HG03520 (cell line): ENCODE results near the gene ZNF407.

Experiments
- ATAC-seq: cut with Tn5 transposase; IDR thresholded peaks from one replicate; pipeline ENCODE4 v1.9.1; 2021; ENCODE audit warnings: mild to moderate bottlenecking, moderate library complexity; ENCODE audit not compliant: unreplicated experiment

Gene ZNF407

DNA sequence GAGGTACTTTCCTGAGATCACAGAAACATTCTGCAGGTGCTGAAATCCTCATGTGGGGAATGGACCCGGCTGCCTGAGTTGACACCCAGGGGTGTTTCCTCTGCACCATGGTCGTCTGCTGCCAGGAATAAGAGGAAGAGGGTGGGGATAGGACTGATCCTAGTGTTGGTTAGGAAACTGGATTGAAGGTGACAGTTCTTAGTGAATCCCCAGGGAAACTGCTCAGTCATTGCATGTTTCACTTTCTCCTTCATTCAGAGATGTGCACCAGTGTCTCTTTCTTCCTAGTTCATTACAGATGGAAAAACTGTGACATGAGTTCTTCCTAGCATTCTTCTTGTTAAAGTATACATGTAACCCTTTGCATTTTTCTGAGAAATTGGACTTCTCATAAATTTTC, 317.0 kb downstream of the ZNF407 start:
- ATAC-seq = no peak

DNA sequence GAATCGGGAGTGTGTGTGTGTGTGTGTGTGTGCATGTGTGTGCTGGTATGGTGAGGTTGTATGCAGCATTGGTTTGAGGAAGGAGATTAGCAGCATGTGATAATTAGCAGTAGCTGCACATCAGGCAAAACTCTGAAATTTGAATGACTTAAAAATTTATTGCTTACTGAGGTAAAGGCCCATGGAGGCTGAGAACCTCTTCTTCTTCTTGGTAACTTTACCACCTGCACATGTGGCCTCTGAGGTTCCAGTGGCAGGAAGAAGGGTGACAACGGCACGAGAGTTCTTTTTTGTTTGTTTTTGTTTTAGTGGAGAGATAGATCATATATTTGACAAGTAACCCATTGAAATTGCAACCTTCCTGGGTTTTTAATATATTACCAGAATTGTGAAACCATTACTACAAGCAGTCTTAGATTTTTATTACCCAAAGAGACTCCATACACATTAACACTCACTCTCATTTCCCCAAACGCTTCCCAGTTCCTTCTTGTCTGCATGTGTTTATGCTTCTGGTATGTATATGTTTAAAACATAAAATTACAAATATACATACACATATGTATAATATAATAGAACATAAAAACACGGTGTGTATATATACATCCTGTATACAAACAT, 319.2 kb downstream of the ZNF407 start:
- no peak for ATAC-seq

DNA sequence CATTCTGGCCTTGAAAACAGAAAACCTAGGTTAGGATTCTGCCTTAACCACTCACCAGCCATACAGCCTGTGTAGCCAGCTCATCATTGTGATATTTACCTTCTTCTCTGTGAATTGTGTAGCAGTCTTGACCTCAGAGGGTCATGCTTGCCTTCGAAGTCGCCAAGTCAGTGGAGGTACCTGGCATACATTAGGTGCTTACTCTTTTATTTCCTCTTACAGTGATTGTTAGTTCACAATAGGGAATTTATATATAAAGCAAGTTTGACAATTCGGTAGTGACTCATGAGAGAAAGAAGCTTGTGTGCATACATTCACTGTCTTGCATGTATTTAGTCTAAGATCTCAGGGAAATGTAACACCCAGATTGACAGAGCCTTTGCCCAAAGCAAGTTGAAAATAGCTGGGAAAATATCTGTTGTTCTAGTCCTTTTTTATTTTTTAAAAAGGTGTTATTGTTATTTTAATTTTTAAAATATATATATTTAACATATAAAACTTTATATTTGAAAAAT, 320.7 kb downstream of the ZNF407 start:
- no peak for ATAC-seq

DNA sequence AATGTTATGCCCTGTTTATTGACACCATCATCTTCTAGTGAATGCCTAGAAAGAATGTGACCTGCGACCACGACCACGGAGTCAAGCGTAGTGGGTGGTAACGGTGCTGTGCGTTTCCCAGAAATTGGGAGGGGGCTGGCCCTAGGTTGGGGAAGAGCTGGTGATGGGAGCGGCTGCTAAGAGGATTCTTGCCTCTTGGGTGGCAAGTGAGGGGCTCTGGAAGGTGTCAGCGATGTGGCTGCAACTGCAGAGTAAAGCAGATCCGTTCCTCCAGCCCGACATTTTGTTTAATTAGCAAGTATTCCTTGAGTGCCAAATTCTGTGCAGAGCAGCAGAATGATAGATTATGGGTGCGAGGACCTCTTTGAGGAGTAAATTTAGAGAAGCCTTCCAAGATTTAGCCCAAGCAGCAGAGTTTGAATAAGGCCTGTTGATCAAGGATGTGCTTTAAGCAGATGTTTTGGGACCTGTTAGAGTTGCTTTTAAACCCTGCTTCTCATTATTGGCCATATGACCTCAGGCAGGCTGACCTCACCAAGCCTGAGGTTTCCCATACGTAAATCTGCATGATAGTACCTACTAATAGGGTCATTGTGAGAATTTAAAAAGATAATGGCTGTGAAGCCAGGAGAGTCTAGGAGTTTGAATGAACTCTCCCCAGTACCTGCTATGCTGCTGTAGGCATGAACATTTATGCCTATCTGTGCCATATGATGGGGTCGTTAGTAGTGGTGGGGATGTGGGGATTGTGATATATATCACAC, 323.6 kb downstream of the ZNF407 start:
- no peak for ATAC-seq

DNA sequence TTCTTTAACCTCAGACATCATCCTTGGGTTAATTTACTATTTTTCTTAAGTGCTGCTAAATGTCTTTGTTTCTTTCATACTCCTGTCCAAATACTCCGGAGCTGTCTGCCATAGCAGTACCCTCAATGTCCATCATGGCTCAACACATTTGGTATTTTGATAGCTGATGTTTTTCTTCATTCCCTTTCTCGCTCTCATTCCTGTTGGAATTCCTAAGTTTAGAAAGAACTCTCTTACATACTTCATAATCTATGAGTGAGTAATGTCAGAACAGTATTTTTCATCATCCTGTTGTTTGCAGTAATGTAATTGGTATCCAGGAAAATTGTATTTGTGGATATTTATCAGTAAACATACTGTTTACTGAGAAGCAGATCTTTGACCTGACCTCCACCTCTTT, 328.4 kb downstream of the ZNF407 start:
- ATAC-seq = no peak

DNA sequence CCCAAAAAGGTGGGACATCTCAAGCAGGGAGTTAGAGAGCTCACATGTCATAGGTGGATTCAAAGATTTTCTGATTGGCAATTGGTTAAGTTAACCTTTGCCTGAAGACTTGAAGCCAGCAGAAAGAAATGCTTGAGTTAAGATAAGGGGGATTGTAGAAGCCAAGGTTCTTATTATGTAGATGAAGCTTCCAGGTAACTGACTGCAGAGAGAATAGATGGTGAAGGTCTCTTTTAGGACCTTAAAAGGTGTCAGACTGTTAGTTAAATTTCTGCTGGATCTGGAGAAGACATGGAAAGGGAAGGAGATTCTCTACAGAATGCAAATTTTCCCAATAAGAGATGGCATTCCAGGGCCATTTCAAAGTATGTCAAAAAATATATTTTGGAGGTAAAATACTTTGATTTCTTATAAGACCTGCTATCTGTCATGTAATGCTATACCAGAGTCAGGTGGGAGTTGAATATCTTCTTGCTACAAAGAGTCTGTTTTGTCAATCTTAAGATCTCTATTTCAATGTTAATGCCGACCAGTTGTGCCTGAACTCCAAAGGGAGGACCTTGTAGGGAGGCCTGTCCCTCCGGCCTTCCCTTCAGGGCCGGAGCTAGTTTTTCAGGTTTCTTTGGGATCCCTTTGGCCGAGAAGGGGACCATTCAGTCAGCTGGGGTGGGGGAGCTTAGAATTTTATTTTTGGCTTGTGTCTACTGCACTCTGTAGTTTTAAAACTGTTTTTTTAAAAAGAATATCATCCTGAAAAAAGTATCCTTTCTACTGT, 330.7 kb downstream of the ZNF407 start:
- no peak for ATAC-seq

DNA sequence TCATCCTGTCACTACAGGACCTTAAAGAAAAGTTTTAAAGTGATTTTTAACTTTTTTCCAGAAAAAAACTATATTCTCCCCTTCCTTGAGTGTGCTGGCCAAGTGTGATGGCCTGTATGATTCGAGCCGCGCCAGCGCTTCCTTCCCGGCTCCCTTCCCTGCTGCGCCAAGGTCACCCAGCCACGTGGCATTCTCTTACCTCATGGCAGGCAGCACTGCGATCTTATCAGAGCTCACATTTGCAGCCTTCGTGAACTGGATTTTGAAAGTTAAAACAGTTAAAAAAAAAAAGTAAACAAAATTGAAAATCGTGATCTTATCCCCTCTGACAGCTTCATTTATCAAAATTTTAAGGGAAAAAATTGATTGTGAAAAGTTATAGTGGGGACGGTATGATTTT, 331.4 kb downstream of the ZNF407 start:
- no peak for ATAC-seq

DNA sequence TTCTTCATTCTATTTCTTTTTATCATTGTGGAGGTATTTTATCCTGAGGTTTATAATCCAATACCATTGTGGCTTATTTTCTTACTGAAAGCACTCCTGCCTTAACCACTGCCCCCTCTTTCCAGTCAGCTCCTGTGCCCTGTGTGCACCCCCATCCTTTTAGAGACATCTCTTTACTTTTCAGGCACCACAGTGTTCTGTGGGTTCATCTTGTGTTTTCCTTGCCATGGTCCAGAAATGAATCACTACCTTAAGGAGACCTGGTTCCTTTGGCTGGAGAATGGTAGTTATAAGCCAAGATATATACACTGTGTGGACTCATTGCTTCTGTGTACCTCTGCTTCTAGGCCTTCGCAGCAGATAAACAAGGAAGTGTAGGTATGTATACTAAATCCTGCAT, 332.9 kb downstream of the ZNF407 start:
- ATAC-seq = no peak

DNA sequence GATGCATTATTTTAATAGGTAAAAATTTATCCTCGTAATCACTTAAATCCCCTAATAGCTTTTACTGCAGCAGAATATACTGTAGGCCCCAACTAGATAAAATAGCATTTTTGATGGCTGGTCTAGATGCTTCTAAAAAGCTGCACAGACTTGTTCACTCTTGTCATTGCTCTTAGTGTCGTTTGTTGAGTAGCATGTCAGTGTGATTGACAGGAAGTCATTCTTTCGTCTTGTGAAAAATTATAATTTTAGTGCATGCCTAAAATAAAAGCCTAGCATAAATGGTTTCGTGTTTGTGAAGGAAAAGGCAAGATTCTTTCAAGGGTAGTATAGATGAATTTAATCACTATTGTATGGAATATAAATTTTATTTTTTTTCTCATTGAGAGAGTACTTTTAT, 336.3 kb downstream of the ZNF407 start:
- ATAC-seq = no peak

DNA sequence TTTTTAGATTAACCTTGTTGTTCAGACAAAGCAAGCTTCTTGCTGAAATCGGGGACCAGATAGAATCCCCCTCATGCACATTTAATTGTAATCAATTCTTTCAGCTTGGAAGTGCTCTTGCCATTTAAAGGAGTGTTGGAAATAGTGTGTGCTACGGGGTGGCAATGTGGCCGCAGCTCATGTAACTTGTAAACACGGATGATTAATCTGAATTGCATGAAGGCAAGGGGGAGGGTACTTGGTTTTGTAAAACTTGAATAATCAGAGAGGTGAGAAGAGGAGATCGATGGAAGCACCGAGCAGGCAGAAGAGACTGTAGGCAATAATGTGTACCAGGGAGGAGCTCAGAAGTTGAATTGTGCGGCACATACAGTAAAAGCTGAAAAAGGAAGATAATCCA, 337.8 kb downstream of the ZNF407 start:
- ATAC-seq = no peak

DNA sequence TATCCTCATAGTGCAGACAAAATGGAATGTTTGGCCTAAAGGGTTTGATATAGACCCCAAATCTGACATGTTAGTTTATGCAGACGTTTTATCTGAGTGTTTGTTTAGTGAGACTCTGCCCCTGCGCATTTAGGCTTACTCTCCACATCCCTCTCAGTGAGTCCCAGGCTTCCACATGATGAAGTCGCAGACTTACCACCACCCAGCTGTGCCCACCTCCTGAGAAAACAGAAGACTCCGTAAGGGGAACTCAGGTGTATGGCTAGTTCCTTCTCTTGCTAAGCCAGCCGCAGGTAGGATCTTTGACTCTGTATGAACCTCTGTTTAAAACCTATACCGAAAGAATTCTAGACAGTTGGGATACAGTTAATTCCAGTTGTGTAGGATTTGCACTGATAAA, 338.7 kb downstream of the ZNF407 start:
- ATAC-seq = no peak

DNA sequence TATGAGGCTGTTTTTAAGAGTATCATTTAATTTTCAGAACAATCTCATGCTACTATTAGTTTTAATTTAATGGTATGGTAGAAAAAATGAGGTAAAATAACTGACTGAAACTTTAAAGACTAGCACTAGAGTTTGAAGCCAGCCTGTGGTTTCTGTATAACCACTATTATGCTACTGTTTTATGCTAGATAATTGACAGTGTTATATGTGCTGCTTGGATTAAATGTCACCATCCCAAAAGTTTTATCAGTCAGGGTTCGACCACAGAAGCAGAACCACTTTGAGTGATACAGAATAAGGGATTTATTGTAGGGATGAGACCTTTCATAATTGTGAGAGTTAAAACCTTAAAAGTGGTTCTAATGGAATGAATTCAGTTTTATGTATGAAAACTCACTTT, 339.6 kb downstream of the ZNF407 start:
- ATAC-seq = no peak

DNA sequence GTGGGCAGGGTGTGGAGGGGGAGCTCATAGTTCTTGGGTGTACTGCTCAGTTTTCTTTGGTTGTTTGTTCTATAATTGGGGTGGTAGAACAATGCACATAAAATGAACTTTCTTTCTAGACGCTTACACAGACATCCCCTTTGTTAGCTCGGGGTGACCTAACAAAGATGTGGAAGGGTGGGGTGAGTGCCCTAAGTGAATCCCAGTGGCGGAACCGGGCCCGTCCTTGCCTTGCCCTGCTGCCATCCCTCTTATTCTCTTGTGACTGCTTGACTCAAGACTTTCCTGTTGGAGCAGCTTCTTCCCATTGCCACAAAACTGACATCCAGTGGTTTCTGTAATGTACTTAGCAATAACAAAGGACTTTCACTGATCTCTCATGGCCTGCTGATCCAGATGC, 343.2 kb downstream of the ZNF407 start:
- ATAC-seq = no peak

DNA sequence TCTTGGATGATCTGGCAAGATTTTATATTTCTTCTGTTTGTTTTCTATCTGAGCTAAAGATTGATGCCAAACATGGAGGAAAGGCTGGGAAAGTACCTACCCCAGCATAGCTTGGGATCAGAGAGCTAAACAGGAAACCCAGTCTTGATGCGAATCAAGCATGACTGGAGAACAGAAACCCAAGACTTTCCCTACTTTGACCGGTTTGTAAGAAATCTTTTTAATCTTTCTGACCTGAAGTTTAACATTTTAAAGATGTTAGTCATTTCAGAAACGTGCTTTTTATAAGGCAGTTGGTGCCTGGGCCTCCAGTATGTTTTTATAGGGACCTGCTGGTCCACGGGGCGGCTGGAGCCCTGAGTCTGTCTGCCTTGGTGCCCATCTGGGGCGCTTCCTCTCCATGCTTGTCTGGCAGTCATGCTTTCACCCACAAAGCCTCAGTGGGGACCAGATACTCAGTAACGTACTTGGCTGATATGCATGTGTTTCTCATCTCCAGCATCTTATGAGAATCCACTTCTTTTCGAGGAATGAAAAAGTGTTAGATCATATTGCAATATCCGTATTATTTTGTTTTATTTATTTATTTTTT, 344.7 kb downstream of the ZNF407 start:
- ATAC-seq = peak; percentile 82

DNA sequence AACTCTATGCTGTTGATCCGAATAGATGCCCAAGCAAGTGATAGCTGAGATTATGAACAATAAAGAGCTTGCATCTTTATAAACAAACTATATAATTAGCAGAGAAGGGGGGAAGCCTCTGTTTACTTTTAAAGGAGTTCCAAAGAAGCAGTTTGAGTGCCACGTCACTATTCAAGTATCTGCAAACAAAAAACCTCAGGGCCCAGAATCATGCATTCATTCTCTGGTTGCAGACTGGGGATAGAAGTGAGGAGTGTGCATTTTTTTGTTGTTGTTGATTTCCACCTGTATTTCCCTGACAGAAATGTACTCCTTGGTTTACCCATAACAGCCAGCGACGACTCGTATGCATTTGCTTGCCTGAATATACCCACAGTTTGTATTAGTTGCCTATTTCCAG, 347.0 kb downstream of the ZNF407 start:
- no peak for ATAC-seq

DNA sequence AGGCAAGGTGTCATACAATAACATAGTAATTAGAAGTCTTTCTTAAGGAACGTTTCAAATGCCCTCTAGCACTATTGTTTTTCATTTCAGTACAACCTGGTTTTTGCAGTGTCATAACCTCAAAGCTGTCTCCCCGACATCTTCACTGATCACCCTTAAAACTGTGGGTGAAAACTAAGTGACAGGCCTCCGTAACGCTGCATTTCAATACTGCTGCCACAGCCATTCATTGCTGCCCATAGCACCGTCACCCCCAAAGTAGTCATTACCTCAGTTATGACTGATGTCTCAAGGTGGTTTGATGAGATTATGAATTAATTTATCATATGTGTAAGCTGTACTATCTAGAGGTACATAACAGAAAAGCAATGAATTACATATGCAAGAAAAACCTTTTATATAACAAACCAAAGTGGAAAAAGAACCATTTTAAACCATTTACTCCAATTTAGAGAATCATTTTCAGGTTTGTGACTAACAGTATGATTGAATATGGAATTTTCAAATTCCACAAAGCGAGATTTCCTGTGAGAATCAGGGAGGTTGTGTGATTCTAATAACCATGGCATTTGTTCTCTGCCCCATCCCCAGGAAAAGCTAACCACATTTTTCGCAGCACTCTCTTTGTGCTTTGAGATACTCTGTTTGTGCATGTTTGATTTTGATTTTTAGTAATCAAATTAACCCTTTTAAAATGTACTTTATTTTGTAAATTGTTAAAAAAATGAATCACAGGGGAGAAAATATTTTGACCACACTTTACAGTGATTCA, 348.3 kb downstream of the ZNF407 start:
- no peak for ATAC-seq

DNA sequence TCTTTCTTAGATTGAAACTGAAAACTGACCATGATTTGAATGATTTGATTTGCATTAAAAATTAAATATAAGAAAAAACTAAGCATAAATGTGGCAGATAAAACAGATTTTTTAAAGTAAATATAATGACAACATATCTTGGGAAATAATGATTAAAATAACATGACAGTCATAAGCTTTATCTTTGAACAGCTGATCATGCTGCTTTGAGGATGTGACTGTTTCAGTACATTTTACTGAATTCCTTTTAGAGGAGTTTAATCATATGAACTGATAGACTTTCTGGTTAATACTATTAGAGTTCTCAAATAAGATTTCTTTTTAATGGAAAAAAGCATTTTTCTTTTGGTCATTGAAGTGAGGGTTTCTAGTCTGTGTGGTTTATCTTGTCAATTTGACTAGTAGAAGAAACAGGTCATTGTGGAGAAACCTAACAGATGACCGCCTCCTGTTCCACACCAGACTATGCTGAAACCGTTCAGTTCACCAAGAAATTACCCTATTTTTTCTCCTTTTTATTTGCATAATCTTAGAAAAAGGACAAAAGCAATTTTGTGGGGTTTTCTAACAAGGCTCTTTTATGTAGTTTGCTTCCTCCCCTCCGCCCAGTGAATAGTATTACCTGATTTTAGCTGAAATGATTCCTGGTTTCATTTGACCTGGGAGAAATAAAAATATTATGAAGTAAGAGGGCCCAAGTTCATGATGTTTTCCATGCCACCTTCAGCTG, 349.1 kb downstream of the ZNF407 start:
- ATAC-seq = no peak

DNA sequence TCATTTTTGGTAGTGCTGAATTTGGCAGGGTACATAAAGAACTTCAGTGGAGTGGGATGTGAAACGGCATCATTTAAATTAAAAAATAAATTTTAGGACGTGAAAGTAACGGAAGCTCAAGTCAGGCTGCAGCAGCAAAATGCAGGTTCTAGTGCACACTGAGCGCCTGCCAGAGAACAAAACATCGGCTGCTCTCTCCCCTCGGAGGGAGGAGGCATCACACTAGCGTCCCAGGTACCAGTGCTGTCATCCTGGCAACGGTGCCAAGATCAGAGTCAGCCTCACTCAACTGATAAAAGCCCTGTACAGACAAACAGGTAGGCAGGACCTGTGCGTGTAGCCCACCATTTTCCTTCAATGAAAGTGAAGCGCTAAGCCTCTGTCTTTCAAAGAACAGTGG, 349.7 kb downstream of the ZNF407 start:
- no peak for ATAC-seq

DNA sequence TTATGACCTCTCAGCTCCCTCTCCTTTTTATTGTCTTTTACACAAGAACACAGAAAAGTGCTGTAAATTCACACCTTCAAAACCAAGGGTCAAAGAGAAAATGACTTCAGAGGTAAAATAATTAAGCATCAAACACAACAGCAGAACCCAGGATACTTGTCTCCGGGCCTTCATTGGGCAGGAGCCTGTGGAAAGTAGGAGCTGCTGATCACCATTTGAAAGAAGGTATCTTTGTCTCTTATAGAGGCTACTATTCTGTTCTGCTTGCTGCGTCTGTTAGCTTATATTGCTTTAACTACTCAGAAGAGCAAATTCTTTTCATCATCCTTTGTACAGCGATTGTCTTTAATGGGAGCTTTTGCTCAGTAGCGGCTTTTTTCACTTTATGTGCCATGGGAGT, 350.2 kb downstream of the ZNF407 start:
- ATAC-seq = no peak

DNA sequence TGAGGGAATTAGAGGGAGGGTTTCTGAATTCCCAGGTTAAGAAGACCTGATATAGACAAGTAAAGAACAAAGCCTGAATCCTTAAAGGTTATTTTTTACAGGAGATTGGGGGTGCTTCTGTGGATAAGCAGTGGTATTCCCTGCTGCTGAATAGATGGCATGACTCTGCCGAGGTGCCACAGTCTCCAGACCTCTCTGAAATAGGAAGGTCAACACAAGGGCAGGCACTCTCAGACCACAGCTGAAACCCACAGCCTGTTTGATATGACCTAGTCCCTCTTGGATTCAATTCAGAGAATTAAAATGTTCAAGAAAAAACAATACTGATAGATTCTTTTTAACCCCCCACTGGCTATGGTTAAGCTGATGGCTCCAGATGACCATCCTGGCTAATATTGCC, 351.9 kb downstream of the ZNF407 start:
- no peak for ATAC-seq
